Breast epithelium (tissue), 4 donors: ENCODE measurements around the gene ZIC5. TPM values are rescaled to one million over a fixed set of nuclear protein-coding genes. Genes with fewer than 3 reads are reported as not detected.

Source experiments
- DNase-seq, 2 donors: peaks; one replicate each; pipeline ENCODE4 v3.0.0-alpha.2; 2019; ENCODE audit warnings: low spot score in 2 of 2
- H3K27ac ChIP-seq, 2 donors: fragments of 200-600 bp; sonication (generic) in 1 of 2; one replicate each; pipeline ENCODE4 v1.5.1; 2016 to 2019; ENCODE audit warnings: mild to moderate bottlenecking in 1 of 2
- H3K27me3 ChIP-seq, 2 donors: fragments of 200-600 bp; sonication (generic) in 1 of 2; one replicate each; pipeline versions ENCODE4 v1.5.1 to v1.6.0; 2017 to 2019; ENCODE audit warnings: control low read depth in 1 of 2, mild to moderate bottlenecking in 1 of 2
- H3K36me3 ChIP-seq: fragments of 200-600 bp; one replicate; pipeline ENCODE4 v1.5.1; 2019
- H3K4me1 ChIP-seq, 2 donors: fragments of 200-600 bp; sonication (generic); one replicate each; pipeline ENCODE4 v1.5.1; 2016 to 2019; ENCODE audit warnings: control low read depth in 1 of 2
- H3K4me3 ChIP-seq, 3 donors: fragments of 200-600 bp; sonication (generic); 1 replicate in 2 of 3; 2 replicates in 1 of 3; pipeline ENCODE4 v1.5.1; 2016 to 2019; ENCODE audit warnings: mild to moderate bottlenecking in 3 of 3, moderate library complexity in 2 of 3
- H3K9me3 ChIP-seq, 2 donors: fragments of 200-600 bp; sonication (generic) in 1 of 2; one replicate each; pipeline ENCODE4 v1.5.1; 2016 to 2019; ENCODE audit warnings: control low read depth in 1 of 2
- POLR2A ChIP-seq: fragments of 450-650 bp; IDR thresholded peaks from one replicate; pipeline ENCODE4 v1.6.1; 2016; ENCODE audit warnings: antibody characterized with exemption, mild to moderate bottlenecking, moderate library complexity
- POLR2AphosphoS5 ChIP-seq, 3 donors: sonication (generic); formaldehyde crosslinking; IDR thresholded peaks; one replicate each; pipeline ENCODE4 v1.6.1; 2017; ENCODE audit warnings: antibody characterized with exemption in 3 of 3
- intact Hi-C: fragments of 100-400 bp; cut with DNase I; formaldehyde crosslinking; loops from one replicate; pipeline ENCODE4 v1.15.1; 2023; ENCODE audit warnings: low total_unique reads
- total RNA-seq, 3 donors: library from RNA; depleted of rRNA; stranded (reverse); fragments of >200 nt; gene quantifications; one replicate each; pipeline ENCODE4 v1.1.0, GENCODE V29; 2016
- TF ChIP-seq, protein P1 (sequence below), 3 donors: fragments of 450-650 bp; IDR thresholded peaks; one replicate each; pipeline ENCODE4 v1.5.1; 2016 to 2017; ENCODE audit warnings: antibody characterized with exemption in 3 of 3, mild to moderate bottlenecking in 3 of 3, moderate library complexity in 3 of 3

The ZIC5 gene
- total RNA-seq, 3 donors from 2014 or later = not detected

DNA sequence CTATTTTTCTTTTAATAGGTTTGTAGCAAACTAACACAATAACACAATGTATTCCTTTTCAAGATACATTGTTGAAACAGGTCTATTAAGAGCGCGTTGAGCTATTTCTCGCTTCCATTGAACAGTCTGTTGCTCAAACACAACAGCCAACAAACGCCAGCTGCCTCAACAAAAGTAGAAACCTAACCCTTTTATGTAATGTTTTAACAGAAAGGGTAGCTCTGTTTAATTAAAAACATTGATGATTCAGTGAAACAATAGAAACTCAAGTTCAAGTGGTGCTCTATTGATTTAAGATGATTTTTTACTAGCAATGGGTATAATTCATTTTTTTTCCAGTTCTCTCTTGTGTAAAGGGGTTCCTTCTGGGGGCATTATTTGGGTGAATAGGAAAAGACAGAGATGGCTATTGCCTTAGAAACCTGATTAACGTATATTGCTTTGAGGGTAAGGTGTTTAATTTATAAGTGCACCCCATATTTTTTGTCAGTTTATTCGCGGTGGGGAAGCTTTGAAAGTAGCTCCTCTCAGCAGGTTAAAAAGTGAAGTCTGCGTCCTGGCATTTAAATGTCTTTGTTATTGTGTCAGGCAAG, 24.9 kb upstream of the ZIC5 start:
- Histone ChIP-seq H3K9me3 (no peaks in the 10 kb centered on the region), H3K27ac (no peak overlapping the region), H3K27me3 (peaks cover 7 to 84% of the 10 kb centered on the region in 2 donors), H3K4me3 (no peak overlapping the region), H3K4me1 (no peaks in the 10 kb centered on the region), H3K36me3 (no peaks in the 10 kb centered on the region)
- no peak for TF ChIP-seq POLR2AphosphoS5 (IDR thresholded peaks at IDR 0.05)
- TF ChIP-seq POLR2A = no peak
- TF ChIP-seq, protein P1, sequence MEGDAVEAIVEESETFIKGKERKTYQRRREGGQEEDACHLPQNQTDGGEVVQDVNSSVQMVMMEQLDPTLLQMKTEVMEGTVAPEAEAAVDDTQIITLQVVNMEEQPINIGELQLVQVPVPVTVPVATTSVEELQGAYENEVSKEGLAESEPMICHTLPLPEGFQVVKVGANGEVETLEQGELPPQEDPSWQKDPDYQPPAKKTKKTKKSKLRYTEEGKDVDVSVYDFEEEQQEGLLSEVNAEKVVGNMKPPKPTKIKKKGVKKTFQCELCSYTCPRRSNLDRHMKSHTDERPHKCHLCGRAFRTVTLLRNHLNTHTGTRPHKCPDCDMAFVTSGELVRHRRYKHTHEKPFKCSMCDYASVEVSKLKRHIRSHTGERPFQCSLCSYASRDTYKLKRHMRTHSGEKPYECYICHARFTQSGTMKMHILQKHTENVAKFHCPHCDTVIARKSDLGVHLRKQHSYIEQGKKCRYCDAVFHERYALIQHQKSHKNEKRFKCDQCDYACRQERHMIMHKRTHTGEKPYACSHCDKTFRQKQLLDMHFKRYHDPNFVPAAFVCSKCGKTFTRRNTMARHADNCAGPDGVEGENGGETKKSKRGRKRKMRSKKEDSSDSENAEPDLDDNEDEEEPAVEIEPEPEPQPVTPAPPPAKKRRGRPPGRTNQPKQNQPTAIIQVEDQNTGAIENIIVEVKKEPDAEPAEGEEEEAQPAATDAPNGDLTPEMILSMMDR (IDR thresholded peaks at IDR 0.05) = no peak
- intact Hi-C loops = no loop called here
- DNase-seq = no peak

GRCh38 chr13:99995589-99996380, 24.2 kb upstream of the ZIC5 start:
- TF ChIP-seq, protein P1 (IDR thresholded peaks at IDR 0.05) = no peak
- peak; percentile 10 to 59 (median 15) for TF ChIP-seq POLR2AphosphoS5 (IDR thresholded peaks at IDR 0.05)
- no peak for TF ChIP-seq POLR2A

DNA sequence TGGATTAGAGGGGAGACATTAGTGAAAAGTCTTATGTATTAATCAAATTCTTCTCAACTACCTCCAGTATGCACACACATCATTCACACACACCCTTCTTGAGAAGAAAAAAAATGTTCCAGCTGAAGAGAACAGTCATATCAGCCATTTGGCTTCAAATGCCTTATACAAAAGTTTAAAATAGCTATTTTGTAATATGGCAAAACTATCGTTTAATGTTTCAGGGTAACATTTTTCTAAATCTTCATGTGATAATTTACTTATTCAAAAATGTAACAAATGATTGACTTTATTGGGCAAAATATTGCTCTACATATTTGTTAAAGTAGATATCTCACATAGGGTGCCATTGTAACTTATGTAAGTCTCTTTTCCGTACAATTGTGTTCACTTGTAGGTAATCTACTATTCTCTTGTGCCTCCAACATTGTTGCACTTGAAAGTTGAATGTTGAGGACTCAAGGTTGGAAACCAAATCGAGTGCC, 23.6 kb upstream of the ZIC5 start:
- H3K27me3 ChIP-seq = peaks cover 12 to 89% of the 10 kb centered on the region in 2 donors

More at GRCh38 chr13:99995589-99996380, 24.2 kb upstream of the ZIC5 start:
- H3K27ac ChIP-seq = no peak overlapping the region
- no peaks in the 10 kb centered on the region for H3K4me1 ChIP-seq
- no peaks in the 10 kb centered on the region for H3K9me3 ChIP-seq
- intact Hi-C loops = no loop called here
- peaks cover 11 to 86% of the 10 kb centered on the region in 2 donors for H3K27me3 ChIP-seq
- DNase-seq = no peak
- no peak overlapping the region for H3K4me3 ChIP-seq
- H3K36me3 ChIP-seq = no peaks in the 10 kb centered on the region

DNA sequence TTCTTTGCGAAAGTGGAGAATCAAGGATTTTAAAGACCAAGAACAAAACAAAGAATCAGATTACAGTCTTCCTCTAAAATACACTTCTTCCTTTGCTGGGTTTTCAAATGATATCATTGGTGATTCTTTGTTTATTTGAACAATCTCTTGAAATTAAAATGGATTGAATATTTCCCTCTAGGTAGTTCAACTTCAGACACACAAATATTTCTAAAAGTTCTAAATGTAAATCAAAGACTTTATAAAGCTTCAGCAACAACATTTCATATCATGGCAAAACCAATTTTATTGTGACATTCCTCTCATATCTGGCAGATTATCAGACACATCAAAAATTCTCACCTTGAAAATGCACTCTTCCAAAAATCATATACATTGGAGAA, 23.1 kb upstream of the ZIC5 start:
- no peak for DNase-seq
- intact Hi-C loops = no loop called here

More for the DNA sequence above, 23.6 kb upstream of the ZIC5 start:
- TF ChIP-seq POLR2A = no peak
- TF ChIP-seq, protein P1 (IDR thresholded peaks at IDR 0.05) = no peak
- no peak for TF ChIP-seq POLR2AphosphoS5 (IDR thresholded peaks at IDR 0.05)
- intact Hi-C loops = no loop called here
- no peak overlapping the region for H3K27ac ChIP-seq
- no peak for DNase-seq
- no peaks in the 10 kb centered on the region for H3K4me1 ChIP-seq
- H3K36me3 ChIP-seq = no peaks in the 10 kb centered on the region
- no peaks in the 10 kb centered on the region for H3K9me3 ChIP-seq
- no peak overlapping the region for H3K4me3 ChIP-seq

More for the DNA sequence above, 23.1 kb upstream of the ZIC5 start:
- H3K27me3 ChIP-seq = peaks cover 13 to 92% of the 10 kb centered on the region in 2 donors
- TF ChIP-seq, protein P1 (IDR thresholded peaks at IDR 0.05) = no peak
- TF ChIP-seq POLR2AphosphoS5 (IDR thresholded peaks at IDR 0.05) (no peak), POLR2A (no peak)
- no peak overlapping the region for H3K4me3 ChIP-seq
- no peaks in the 10 kb centered on the region for H3K4me1 ChIP-seq
- no peaks in the 10 kb centered on the region for H3K9me3 ChIP-seq
- H3K27ac ChIP-seq = no peak overlapping the region
- no peaks in the 10 kb centered on the region for H3K36me3 ChIP-seq
